HG03097 (cell line): ENCODE measurements around the gene PRODH2.
"Not testable (repeated sequence)": the region's sequence is repeated elsewhere in the genome, so short reads cannot be mapped to it uniquely, and the experiment has no call there.

Experiments used
- ATAC-seq: cut with Tn5 transposase; IDR thresholded peaks from one replicate; pipeline ENCODE4 v1.9.1; 2021; ENCODE audit not compliant: unreplicated experiment, low FRiP score

Gene PRODH2

DNA sequence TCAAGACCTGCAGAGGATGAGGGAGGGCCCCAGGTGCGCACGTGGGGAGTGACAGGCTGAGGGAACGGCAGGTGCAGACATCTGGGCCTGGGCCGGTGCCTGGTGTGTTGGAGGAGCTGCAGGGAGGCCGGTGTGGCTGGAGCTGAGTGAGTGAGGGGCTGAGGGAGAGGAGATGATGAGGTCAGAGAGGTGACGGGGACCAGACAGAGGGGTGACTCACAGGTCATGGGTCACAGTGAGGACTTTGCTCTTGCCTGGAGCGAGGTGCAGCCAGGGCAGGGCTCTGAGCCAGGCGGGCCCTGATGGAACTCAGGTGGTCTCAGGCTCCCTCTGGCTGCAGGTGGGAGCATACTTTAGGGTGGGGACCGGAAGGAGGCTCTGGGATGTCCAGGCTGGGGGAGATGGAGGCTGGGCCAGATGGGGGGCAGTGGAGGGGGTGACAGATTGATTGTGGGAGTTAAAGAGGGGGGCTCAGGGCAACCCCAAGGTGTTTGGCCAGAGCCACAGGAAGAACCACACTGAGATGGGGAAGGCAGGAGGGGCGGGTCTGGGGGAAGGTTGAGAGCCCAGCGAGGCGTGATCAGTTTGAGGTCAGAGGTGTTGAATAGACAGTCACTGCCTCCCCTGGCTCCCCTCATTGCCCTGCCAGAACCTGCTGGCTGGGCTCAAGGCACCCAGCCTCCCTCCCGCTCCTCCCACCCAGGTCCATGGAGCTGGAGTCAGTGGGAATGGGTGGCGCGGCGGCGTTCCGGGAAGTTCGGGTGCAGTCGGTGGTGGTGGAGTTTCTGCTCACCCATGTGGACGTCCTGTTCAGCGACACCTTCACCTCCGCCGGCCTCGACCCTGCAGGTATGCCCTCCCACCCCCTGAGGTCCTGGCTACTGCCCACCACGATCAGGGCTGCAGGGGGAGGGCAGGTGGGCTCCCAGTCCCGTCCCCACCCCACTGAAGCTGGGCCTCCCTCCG lies 28.9 kb downstream of the PRODH2 start:
- ATAC-seq: no peak

DNA sequence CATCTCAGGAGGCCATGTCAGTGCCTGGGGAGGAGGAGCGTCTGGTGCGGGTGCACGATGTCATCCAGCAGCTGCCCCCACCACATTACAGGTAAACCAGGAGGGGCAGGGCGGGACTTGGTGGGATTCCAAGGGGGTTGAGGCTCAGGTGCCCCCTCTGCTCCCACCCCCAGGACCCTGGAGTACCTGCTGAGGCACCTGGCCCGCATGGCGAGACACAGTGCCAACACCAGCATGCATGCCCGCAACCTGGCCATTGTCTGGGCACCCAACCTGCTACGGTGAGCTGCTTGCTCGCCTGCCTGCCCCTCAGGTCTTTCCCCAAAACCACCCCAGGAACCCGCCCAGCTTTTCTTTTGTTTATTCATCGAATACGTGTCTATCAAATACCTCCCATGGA lies 30.1 kb downstream of the PRODH2 start:
- no peak for ATAC-seq

DNA sequence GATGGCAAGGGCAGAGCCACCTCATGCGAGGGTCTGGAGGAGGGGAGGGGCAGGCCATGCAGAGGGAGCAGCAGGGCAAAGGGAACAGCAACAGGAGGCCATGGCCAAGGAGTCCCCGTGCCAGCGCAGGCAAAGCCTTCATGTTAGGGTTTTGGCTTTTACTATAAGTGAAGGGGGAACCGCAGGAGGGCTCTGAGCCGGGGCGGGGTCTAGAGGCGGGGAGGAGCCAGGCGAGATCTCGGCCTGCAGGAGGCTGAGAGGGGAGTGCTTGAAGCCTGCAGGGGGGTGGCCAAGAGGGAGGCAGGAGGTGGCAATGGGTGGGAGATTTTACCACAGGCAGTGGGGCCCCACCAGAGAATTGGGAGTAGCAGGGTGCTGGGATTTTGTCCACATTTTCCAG lies 31.0 kb downstream of the PRODH2 start:
- no peak for ATAC-seq

DNA sequence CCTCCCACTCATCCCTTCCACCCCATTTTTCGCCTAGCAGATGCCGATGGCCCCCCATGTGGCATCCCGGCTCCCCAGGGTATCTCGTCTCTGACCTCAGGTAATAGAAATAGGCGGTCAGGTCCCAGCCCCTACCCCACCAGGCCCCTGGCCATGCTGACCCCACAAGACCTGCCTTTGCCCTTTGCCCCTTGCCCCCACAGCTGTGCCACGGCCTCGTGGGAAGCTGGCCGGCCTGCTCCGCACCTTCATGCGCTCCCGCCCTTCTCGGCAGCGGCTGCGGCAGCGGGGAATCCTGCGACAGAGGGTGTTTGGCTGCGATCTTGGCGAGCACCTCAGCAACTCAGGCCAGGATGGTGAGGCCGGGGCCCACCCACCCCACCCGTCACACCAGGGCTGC lies 31.9 kb downstream of the PRODH2 start:
- no peak for ATAC-seq

DNA sequence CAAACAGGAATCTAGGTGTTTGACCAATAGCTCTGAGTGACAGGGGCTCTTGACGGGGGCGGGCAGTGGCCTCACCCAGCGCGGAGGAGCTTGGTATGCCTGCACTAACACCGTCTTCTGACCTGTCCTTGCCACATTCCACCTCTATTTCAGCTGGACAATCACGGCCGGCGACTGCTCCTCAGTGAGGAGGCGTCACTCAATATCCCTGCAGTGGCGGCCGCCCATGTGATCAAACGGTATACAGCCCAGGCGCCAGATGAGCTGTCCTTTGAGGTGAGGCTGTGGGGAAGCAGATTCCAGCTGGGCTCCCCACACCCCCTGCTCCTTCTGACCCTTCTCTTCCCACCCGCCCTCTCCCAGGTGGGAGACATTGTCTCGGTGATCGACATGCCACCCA lies 32.6 kb downstream of the PRODH2 start:
- ATAC-seq: no peak

DNA sequence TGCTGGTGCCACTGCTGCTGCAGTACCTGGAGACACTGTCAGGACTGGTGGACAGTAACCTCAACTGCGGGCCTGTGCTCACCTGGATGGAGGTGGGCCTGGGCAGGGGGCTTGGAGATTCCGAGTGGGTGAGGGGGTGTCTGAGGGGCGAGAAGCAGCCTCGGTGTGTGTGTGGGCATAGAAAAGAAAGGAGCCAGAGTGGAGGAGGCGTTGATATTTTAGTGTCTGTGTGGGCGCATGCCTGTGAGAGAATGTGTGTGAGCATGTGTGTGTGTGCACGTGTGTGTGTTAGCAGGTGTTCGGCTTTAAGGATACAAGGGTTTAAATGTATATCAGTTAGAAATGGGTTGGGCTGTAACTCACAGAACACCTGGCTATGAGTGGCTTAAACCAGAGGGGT lies 33.6 kb downstream of the PRODH2 start:
- ATAC-seq: no peak

DNA sequence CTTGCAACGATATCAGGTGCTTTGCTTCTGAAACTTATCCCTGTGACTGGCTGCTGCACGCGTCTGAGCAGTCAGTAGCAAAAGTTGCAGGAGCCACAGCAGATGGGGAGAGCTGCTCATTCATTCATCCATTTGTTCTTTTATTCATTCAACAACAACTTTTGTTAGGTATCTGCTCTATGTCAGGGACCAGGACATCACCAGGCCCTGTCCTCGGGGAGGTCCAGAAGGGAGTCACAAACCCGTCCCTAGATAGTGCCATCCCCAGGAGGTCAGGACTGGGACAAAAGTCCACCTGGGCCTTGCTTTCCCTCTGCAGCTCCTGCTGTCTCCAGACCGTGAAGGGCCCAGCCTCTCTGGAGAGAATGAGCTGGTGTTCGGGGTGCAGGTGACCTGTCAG lies 34.7 kb downstream of the PRODH2 start:
- ATAC-seq: no peak

DNA sequence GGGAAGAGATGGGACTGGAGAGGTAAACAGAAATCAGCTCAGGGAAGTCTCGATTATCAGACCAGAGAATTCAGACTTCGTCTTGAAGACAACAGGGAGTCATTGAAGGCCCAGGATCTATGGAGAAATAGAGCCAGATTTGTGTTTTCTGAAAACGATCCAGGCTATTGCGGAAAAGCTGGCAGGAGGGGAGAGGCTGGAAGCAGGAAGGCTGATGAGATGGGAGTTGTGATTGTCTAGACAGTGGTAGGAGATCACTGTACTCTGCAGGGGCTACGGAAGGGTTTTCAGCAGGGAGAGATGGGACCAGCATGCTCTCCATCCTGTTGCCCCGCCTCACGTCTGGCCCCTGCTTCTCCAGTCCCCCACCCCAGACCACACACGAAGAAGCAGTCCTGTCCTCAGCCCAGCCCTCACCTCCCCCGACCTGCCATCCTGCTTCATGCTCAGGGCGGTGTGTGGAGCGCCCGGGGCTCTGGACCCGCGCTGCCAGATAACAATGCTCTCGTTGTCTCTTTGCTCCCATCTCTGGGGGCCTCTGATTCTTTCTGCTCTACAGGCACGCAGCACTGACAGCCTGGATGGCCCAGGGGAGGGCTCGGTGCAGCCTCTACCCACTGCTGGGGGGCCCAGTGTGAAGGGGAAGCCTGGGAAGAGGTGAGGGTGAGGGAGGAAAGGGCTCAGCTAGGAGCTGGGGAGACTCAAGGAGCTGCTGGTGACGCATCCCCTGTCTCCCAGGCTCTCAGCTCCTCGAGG lies 35.4 kb downstream of the PRODH2 start:
- no peak for ATAC-seq

DNA sequence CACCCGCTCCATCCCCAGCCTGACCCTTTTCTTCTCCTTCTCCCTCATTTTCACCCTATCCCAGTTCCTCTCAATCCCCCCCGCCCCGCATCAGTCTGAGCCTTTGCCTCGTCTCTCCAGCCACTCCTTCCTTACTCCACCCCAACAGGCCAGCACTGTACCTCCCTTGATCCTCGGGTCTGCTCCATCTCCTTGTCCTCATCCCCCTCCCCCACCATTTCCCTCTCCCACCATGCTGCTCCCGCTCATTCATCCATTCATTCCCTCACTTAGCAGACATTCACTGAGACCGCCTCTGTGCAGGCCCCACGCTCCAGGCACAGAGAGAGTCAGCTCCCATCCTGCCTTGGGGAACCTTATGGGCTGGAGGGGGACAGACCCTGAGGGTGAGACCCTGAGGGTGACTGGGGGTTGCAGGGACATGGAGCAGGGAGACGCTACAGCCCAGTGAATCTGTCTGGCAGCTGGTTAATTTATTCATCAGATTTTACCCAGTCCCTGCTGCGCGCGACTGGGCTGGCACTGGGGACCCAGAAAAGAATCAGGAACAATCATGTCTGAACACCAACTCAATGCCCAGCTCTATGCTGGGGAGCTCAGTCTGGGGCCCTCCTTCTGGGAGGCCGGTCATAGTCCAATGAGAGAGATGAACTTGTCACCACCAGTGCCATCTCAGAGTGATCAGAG lies 36.4 kb downstream of the PRODH2 start:
- no peak for ATAC-seq

DNA sequence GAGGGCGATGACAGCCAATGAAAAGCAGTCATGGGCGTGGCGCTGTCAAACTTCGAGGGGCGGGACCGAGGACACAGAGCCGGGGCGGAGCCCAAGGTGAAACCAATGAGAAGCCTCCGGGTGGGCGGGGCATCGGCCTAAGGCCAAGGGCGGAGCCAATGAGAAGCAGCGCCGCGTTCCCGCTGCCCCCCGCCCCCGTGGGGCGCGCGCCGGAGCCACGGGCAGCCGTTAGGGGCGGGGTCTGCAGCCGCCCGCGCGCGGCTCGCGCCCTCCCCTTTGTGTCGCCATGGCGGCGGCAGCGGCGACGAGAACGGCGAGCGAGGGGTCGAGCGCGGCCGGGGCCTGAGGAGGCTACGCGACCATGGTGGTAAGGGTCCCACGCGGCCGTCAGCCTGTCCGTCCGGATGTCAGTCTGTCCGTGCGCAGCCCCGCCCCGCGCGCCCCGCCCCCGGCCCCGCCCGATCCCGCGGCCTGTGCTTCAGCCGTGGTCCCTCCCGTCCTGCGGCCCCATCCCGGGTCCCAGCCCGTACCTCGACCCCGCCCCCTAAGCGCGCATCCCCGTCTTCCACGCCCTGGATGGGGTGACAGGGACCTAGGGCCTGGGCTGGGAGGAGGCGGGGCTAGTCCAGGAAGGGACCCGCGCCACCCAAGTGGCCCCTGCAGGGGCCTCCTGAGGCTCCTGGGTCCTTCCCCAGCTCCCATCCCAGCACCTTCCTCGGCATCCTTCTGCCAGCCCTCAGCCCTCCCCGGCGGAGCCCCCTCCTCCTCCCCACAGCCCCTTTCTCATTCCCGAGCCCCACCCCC lies 37.1 kb downstream of the PRODH2 start, which contains the start of gene ARHGAP33:
Gene ARHGAP33 (plus strand): TSS at position 267 of the 804 bp plus-strand sequence. CDS start 95 bp downstream, at position 362.
- peak; percentile 89 for ATAC-seq

DNA sequence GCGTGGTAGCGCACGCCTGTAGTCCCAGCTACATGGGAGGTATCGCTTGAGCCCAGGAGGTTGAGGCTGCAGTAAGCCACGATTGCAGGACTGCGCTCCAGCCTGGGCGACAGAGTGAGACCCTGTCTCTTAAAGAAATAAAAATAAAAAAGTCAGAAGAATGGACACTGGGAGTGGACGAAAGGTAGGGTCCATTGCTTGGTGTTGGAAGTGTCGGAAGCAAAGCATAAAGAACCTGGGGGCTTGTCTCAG lies 37.7 kb downstream of the PRODH2 start:
- no peak for ATAC-seq

DNA sequence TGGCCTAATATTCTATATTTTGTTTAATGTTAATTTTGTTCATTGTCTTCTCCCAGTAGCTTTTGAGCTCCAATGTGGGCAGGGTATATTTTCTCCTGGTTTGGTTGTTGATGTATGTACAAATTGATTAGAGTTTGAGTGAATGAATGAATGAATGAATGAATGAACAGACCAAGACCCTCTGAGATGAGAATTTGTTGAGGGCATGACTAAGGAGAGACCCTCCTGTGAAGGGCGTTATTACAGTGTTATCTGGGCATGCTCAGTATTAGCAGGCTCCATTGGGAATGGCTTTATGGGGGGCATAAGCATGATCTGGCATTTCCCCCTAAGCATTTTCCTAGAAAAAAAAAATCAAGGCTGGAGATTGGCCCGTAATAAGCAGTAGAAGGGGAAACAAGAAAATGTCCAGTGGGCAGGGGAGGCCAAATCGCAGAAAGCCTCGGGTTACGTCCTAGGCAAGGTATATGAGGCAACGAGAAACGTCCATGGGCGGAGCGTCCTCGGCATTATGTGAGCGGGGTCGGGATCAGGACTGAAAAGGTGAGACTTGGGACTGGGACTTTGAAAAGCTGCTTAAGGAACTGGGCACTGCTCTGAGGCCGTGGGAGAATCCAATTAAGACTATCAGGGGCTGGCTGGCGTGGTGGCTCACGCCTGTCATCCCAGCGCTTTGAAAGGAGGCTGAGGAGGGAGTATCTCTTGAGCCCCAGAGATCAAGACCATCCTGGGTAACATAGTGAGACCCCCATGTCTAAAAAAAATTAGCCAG lies 38.2 kb downstream of the PRODH2 start:
- ATAC-seq: no peak

DNA sequence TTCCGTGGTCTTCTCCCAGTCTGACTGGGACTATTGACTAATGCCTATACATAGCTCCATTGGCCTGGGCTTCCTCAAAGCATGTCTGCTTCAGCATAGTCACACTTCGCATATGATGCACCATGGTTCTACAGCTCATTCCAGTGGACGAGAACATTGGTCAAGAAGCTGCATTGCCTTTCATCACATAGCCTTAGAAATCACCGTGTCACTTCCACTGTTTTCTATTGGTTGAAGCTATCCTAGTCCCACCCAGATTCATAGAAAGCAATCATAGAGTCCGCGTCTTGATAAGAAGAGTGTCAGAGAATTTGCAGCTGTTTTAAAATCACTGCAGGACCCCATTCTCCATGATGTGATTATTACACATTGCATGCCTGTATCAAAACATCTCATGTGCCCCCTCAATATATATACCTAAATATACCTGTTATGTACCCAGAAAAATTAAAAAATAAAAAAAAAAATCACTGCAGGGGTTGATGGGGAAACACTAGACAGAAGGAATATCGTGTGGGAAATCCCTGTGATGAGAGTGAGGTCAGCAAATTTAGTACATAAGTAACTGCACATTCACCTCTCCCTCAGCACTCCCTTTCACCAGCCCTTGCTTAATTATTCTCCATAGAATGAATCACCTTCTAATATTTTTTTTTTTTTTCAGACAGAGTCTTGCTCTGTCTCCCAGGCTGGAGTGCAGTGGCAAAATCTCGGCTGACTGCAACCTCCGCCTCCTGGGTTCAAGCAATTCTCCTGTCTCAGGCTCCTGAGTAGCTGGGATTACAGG lies 39.4 kb downstream of the PRODH2 start:
- no peak for ATAC-seq

DNA sequence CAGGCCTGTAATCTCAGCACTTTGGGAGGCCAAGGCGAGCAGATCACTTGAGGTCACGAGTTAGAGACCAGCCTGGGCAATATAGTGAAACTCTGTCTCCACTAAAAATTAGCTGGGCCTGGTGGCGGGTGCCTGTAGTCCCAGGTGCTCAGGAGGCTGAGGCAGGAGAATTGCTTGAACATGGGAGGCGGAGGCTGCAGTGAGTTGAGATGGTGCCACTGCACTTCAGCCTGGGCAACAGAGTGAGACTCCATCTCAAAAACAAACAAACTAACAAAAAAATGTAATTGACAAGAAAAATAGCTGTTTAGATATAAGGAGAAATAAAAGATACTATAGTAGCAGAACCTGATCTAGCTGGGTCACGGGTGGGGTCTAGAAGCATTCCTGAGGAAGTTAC lies 40.3 kb downstream of the PRODH2 start:
- ATAC-seq: not testable (repeated sequence)

DNA sequence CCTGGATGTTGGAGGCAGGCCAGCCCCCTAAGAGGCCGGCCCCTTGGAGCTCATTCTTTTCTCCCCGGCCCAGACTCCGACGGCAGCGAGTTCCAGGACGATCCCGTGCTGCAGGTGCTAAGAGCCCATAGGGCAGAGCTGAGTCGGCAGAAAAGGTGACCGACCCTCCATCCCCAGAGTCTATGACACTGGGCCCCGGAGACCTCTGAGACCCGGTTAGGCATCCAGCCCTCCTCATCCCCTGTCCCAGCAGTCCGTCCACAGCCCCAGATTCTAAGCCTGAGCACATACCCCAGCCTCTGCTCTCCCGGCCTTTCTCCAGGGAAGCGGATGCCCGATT lies 44.6 kb downstream of the PRODH2 start:
- ATAC-seq: no peak

DNA sequence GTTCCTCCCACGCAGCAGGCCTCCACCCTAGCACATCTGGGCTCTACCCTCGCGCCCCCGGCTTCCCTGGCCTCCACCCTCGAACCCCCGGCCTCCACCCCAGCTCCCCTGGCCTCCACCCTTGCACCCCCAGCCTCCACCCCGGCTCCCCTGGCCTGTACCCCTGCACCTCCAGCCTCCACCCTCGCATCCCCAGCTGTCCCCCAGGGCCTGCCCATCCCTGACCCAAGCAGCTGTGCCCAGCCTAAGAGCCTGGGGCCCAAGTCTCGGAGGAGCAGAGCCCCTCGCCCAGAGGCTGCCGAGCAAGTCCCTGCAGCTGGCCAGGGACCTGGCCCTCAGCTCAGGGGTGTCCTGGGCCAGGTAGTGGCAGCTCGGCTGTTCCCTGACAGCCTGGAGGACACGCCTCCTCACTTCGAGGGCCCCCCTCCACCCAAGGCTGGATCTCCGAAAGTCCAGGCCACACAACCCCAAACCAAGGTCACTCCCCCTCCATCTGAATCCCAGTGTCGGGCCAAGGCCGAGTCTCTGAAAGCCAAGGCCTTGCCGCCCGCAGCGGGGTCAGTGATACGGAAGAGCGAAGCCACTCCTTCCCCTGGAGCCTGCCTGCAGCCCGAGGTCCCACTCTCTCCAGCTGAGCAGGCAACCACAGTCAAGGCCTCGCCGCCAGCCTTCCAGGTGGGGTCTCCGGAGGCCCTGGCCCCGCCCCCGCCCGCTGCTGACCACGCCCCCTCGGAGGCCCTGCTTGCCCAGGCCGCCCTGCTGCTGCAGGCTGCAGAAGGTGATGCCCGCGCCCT lies 45.2 kb downstream of the PRODH2 start:
- ATAC-seq: no peak

DNA sequence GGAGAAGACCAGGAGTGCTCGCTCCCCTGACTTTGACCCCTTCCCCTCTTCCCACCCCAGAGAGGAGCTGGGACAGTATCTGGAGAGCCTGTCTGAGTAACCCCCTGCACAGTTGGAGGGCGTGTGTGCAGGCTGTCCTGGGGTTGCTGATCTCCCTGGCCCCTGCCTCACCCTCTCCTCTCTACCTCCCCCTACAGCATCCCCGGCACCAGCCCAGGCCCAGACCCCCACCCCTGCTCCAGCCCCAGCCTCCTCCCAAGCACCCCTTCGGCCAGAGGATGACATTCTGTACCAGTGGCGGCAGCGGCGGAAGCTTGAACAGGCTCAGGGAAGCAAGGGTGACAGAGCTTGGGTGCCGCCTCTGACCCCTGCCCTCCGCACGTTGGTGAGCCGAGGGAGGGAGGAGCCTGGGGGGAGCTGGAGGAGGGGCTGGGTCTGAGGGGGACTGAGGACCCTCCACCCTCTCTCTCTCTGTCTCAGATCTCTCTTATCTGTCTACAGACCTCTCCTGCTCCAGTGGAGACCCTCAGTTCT lies 46.0 kb downstream of the PRODH2 start:
- no peak for ATAC-seq
